Lung (tissue), 12 donors: ENCODE data around the gene RPL18. TPM values are rescaled to one million over a fixed set of nuclear protein-coding genes. Genes with fewer than 3 reads are reported as not detected.

ENCODE experiments used
- ATAC-seq: fragments of 200-7000 bp; cut with Tn5 transposase; one replicate; pipeline ENCODE4 v1.9.1; 2020; ENCODE audit warnings: moderate number of reproducible peaks; ENCODE audit not compliant: insufficient read depth, low FRiP score
- DNase-seq, 3 donors: peaks; one replicate each; pipeline ENCODE4 v3.0.0-alpha.2; 2013 to 2017
- H3K27ac ChIP-seq, 2 donors: one replicate each; pipeline ENCODE4 v1.5.1; 2013; ENCODE audit warnings: mild to moderate bottlenecking in 2 of 2, moderate library complexity in 2 of 2, control low read depth in 1 of 2, inconsistent platforms in 1 of 2, low read depth in 1 of 2, low read length in 1 of 2
- H3K27me3 ChIP-seq, 3 donors: one replicate each; pipeline ENCODE4 v1.5.1; 2013; ENCODE audit warnings: low read length in 2 of 3; ENCODE audit not compliant: control insufficient read depth in 3 of 3, insufficient read depth in 3 of 3
- H3K36me3 ChIP-seq, 4 donors: one replicate each; pipeline ENCODE4 v1.5.1; 2013; ENCODE audit warnings: low read length in 4 of 4, mild to moderate bottlenecking in 1 of 4, moderate library complexity in 1 of 4; ENCODE audit not compliant: control insufficient read depth in 4 of 4, insufficient read depth in 4 of 4
- H3K4me1 ChIP-seq, 5 donors: one replicate each; pipeline ENCODE4 v1.5.1; 2013; ENCODE audit warnings: low read length in 5 of 5, mild to moderate bottlenecking in 2 of 5, moderate library complexity in 1 of 5; ENCODE audit not compliant: control insufficient read depth in 5 of 5, insufficient read depth in 5 of 5
- H3K4me3 ChIP-seq: one replicate; pipeline ENCODE4 v1.5.1; 2013; ENCODE audit warnings: mild to moderate bottlenecking, control low read depth, moderate library complexity
- H3K9ac ChIP-seq, 2 donors: one replicate each; pipeline ENCODE4 v1.5.1; 2013; ENCODE audit warnings: low read length in 2 of 2, control low read depth in 1 of 2; ENCODE audit not compliant: insufficient read depth in 1 of 2
- H3K9me3 ChIP-seq, 4 donors: one replicate each; pipeline ENCODE4 v1.5.1; 2013; ENCODE audit warnings: low read length in 3 of 4, mild to moderate bottlenecking in 1 of 4, moderate library complexity in 1 of 4; ENCODE audit not compliant: control insufficient read depth in 4 of 4, insufficient read depth in 3 of 4
- CTCF ChIP-seq: IDR thresholded peaks from 2 replicates; pipeline ENCODE4 v1.5.1; 2012; ENCODE audit warnings: mild to moderate bottlenecking; ENCODE audit errors: control extremely low read depth, extremely low read depth
- WGBS, 2 donors: extraction: QIAGEN DNeasy Blood & Tissue Kit; methylation state at CpG; one replicate each; pipeline ENCODE4 v1.1.7; 2013; 5-methylcytosine and 5-hydroxymethylcytosine counted together
- polyA plus RNA-seq, 2 donors: library from polyadenylated mRNA; stranded (reverse); fragments of 200-250 nt; gene quantifications; one replicate each; pipeline ENCODE4 v1.2.1, GENCODE V29; 2013
- total RNA-seq, 2 donors: library from RNA; depleted of rRNA in 1 of 2; stranded (reverse); fragments of >200 nt in 1 of 2; gene quantifications; one replicate each; pipeline ENCODE4 v1.2.1, GENCODE V29; 2014 to 2021
- donor health status: control.
- donor health status: control.
- donor health status: Bipolar disorder and iron deficiency.
- donor health status: healthy.
- donor health status: DM: yes; HTN: yes; CAD: no.

The RPL18 gene
- total and polyA plus RNA-seq, 4 donors, result 1,019 to 3,542 (median 1,407) TPM

DNA sequence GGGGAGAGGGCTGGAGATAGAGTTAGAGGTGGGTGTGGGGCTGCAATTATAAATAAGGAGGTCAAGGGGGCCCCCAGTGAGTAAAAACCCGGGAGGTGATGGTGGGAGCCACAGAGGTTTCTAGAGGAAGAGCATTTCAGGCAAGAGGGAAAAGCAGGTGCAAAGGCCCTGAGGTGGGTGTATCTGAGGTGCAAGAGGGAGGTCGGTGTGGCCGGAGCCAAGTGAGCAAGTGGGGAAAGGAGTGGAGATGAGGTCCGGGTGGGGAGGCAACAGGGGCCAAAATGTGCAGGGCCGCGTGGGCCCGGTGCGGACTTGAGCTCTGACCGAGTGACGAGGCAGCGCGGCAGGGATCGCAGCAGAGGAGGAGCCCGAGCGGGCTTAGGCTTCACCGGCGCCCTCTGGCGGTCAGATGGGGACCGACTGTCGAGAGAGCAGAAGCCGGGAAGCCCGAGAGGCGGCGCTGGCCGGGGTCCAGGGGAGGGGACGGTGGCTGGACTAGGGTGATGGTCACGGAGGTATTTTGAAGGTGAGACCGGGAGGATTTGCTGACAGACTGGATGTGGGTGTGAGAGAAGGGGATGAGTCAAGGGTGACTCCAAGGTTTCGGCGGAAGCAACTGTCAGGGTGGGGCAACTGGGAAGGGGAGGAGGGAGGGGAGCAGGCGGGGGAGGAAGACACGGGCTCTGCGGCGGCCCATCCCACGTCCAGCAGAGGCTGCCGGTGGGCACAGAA, 30.1 kb downstream of the RPL18 start:
- peaks cover 0 to 8% (median 6%) of the 10 kb centered on the region in 5 donors for H3K4me1 ChIP-seq
- TF ChIP-seq CTCF, result peak; percentile 95
- ATAC-seq, result peak; percentile 78
- no peak overlapping the region for H3K4me3 ChIP-seq
- H3K27me3 ChIP-seq, result no peaks in the 10 kb centered on the region
- H3K36me3 ChIP-seq, result no peaks in the 10 kb centered on the region
- no peak overlapping the region for H3K9ac ChIP-seq
- DNase-seq, result peak; percentile 84 to 88 (median 86)
- H3K9me3 ChIP-seq, result peaks cover 0 to 4% (median 0%) of the 10 kb centered on the region in 4 donors
- H3K27ac ChIP-seq, result peak overlapping the region in 1 of 2 donors; percentile 48
- 4% methylated on average over 34 to 36 of the region's 36 CpGs for WGBS, 2 donors

- Histone ChIP-seq H3K27ac (no peak overlapping the region), H3K27me3 (no peaks in the 10 kb centered on the region), H3K9me3 (peaks cover 0 to 4% (median 0%) of the 10 kb centered on the region in 4 donors), H3K4me3 (no peak overlapping the region), H3K36me3 (no peaks in the 10 kb centered on the region), H3K9ac (no peak overlapping the region), H3K4me1 (peaks cover 0 to 9% (median 6%) of the 10 kb centered on the region in 5 donors)
- no peak for ATAC-seq
- no peak for DNase-seq
- 89 to 92% methylated on average over 3 of the region's 3 CpGs for WGBS, 2 donors
- TF ChIP-seq CTCF, result no peak
Observed at GRCh38 chr19:48587387-48587786, 31.6 kb downstream of the RPL18 start.

- DNase-seq, result peak in 2 of 3 donors; percentile 18 to 25
- peaks cover 0 to 4% (median 0%) of the 10 kb centered on the region in 4 donors for H3K9me3 ChIP-seq
- H3K4me1 ChIP-seq, result peaks cover 0 to 5% (median 0%) of the 10 kb centered on the region in 5 donors
- H3K36me3 ChIP-seq, result no peaks in the 10 kb centered on the region
- H3K27me3 ChIP-seq, result no peaks in the 10 kb centered on the region
- TF ChIP-seq CTCF, result no peak
- H3K27ac ChIP-seq, result no peak overlapping the region
- ATAC-seq, result no peak
- no peak overlapping the region for H3K9ac ChIP-seq
- H3K4me3 ChIP-seq, result no peak overlapping the region
- 49 to 62% methylated on average over 2 of the region's 2 CpGs for WGBS, 2 donors
Observed at GRCh38 chr19:48582168-48582567, 36.8 kb downstream of the RPL18 start.
